Measurements from ENCODE around the gene WDR90.

DNA sequence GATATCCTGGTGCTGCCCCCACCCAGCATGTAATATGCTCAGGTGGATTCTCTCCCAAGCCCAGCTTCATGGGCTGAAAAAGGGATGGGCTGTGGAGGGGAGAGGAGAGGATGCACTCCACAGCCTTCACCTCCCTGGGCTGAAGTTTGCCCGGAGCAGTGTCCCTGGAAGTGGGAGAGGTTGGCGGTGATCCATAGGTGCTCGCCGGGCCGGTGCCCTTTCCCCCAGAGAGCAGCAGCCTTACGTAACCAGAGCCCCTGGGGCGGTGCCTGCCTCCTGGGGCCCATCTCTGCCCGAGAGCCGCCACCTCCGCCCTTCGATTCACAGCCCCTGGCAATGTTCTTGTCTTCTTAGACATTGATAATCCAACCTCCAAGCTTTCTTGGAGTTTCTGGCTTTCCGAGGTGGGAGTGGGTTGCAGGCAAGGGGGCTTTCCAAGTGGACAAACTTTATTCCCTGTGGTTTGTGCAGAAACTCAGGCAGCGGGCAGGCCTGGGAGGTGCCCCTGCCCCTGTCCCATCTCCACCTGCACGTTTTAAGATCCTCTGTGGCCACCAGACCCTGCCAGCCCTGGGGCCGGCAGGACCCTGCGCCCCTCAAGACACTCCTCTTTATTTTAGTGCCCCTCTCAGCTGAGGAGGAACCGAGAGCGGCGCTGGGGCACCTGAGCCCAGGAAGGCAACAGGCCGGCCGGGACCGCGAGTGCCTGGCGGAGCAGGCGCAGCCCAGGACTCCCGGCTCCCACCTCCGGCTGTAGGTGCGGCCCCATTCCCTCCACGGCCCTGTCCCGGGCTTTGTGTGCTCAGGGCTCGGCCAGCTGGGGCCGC, 3.1 kb upstream of the WDR90 start:
- TF ChIP-seq CTCF (IDR thresholded peaks at IDR 0.05) (no peak), POLR2A (IDR thresholded peaks at IDR 0.05) (no peak), EP300 (IDR thresholded peaks at IDR 0.05) (no peak)
